Adrenal gland (tissue), 5 donors: Measurements from ENCODE around the gene ELP1.

Experiments used
- CTCF ChIP-seq, 6 experiments: fragments of 450-650 bp in 4 of 6; fragments of 200-600 bp in 2 of 6; sonication (generic) in 1 of 6; IDR thresholded peaks; 1 replicate in 5 of 6; 2 replicates in 1 of 6; pipeline versions ENCODE4 v1.5.1 to v1.8.0; 2016 to 2021; ENCODE audit warnings: antibody characterized with exemption in 6 of 6, mild to moderate bottlenecking in 2 of 6, moderate library complexity in 1 of 6
- POLR2A ChIP-seq, 2 donors: fragments of 450-650 bp; IDR thresholded peaks; one replicate each; pipeline ENCODE4 v1.6.1; 2017; ENCODE audit warnings: antibody characterized with exemption in 2 of 2, mild to moderate bottlenecking in 2 of 2, moderate library complexity in 1 of 2
- donor health status: DM: no; HTN: no; CAD: no.

GRCh38 chr9:108851138-108851537 lies 82.8 kb downstream of the ELP1 start:
- no peak for TF ChIP-seq CTCF (IDR thresholded peaks at IDR 0.05)
- TF ChIP-seq POLR2A (IDR thresholded peaks at IDR 0.05), result no peak
